PC-3 (cell line): ENCODE results near the gene CELF5.

Experiments used
- EZH2 ChIP-seq: fragments of 300-600 bp; sonication (generic); IDR thresholded peaks from one replicate; pipeline ENCODE4 v1.6.1; 2017; ENCODE audit warnings: antibody characterized with exemption, mild to moderate bottlenecking, low read length; ENCODE audit not compliant: unreplicated experiment
- TF ChIP-seq, protein P1 (sequence below): fragments of 300-600 bp; sonication (generic); conservative IDR thresholded peaks from 2 replicates; pipeline ENCODE4 v1.5.1; 2017; ENCODE audit warnings: antibody characterized with exemption, low read depth, mild to moderate bottlenecking, low read length

DNA sequence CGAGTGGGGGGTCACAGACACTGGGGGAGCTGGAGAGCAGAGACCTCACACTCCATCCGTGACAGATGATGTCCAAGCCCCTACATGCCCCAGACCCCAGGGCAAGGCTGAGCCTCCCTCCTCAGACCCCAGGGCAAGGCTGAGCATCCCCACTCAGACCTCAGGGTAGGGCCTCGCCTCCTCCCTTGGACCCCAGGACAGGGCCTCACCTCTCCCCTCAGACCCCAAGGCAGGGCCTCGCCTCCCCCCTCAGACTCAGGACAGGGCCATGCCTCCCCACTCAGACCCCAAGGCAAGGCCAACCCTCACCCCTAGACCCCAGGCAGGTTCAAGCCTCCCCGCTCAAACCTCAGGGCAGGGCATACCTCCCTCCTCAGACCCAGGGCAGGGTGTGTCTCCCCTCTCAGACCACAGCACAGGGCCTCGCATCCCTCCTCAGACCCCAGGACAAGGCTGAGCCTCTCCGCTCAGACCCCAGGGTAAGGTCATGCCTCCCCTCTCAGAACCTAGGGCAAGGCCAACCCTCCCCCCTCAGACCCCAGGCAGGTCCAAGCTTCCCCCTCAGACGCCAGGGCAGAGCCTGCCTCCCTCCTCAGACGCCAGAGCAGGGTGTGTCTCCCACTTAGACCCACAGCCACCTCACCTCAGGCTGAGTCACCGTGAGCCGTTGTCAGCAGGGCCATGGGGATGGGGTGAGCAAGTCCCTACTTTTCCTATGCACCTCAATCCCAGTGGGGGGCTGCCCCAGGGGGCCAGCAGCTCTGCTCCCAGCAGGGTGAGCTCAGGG lies 47.6 kb upstream of the CELF5 start:
- TF ChIP-seq, protein P1, sequence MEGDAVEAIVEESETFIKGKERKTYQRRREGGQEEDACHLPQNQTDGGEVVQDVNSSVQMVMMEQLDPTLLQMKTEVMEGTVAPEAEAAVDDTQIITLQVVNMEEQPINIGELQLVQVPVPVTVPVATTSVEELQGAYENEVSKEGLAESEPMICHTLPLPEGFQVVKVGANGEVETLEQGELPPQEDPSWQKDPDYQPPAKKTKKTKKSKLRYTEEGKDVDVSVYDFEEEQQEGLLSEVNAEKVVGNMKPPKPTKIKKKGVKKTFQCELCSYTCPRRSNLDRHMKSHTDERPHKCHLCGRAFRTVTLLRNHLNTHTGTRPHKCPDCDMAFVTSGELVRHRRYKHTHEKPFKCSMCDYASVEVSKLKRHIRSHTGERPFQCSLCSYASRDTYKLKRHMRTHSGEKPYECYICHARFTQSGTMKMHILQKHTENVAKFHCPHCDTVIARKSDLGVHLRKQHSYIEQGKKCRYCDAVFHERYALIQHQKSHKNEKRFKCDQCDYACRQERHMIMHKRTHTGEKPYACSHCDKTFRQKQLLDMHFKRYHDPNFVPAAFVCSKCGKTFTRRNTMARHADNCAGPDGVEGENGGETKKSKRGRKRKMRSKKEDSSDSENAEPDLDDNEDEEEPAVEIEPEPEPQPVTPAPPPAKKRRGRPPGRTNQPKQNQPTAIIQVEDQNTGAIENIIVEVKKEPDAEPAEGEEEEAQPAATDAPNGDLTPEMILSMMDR: no peak
- TF ChIP-seq EZH2: no peak
